Keratinocyte (primary cell): Measurements from ENCODE around the gene DPY19L3. TPM values are rescaled to one million over a fixed set of nuclear protein-coding genes. Genes with fewer than 3 reads are reported as not detected.
"Not testable (repeated sequence)": the region's sequence is repeated elsewhere in the genome, so short reads cannot be mapped to it uniquely, and the experiment has no call there.

Experiments used
- DNase-seq: peaks from one replicate; pipeline ENCODE4 v3.0.0-alpha.2; 2011; ENCODE audit warnings: low read depth, missing footprints, low spot score
- FAIRE-seq: peaks from 2 replicates; lab custom pipeline; 2011; peaks lifted over from hg19 to GRCh38; lab: Jason Lieb, UNC
- H2AFZ ChIP-seq: 2 replicates; pipeline ENCODE4 v1.6.0; 2012; ENCODE audit warnings: low read length, control low read depth, inconsistent platforms; ENCODE audit not compliant: control insufficient read depth
- H3K27ac ChIP-seq: 2 replicates; pipeline ENCODE4 v1.5.1; 2011; ENCODE audit warnings: low read length; ENCODE audit not compliant: control insufficient read depth, insufficient read depth
- H3K27me3 ChIP-seq: 3 replicates; pipeline ENCODE4 v1.6.0; 2011; ENCODE audit warnings: low read length; ENCODE audit not compliant: control insufficient read depth, insufficient read depth; ENCODE audit errors: extremely low read depth
- H3K36me3 ChIP-seq, 2 experiments: 2 replicates in 1 of 2; 3 replicates in 1 of 2; pipeline ENCODE4 v1.5.1; 2011; ENCODE audit warnings: low read length in 2 of 2, mild to moderate bottlenecking in 1 of 2; ENCODE audit not compliant: control insufficient read depth in 2 of 2, insufficient read depth in 2 of 2; ENCODE audit errors: extremely low read depth in 1 of 2
- H3K4me1 ChIP-seq: 3 replicates; pipeline ENCODE4 v1.5.1; 2011; ENCODE audit warnings: low read length; ENCODE audit not compliant: control insufficient read depth, insufficient read depth; ENCODE audit errors: extremely low read depth
- H3K4me2 ChIP-seq: 3 replicates; pipeline ENCODE4 v1.6.0; 2011; ENCODE audit warnings: low read depth, low read length; ENCODE audit not compliant: control insufficient read depth, insufficient read depth; ENCODE audit errors: extremely low read depth
- H3K4me3 ChIP-seq, 3 experiments: fragments of 200-600 bp in 1 of 3; sonication (generic) in 1 of 3; 2 replicates in 2 of 3; 3 replicates in 1 of 3; pipeline ENCODE4 v1.5.1; 2011 to 2016; ENCODE audit warnings: low read length in 3 of 3, mild to moderate bottlenecking in 3 of 3, control low read depth in 2 of 3, inconsistent platforms in 1 of 3, low read depth in 1 of 3, mixed read lengths in 1 of 3, mixed run types in 1 of 3, moderate library complexity in 1 of 3; ENCODE audit not compliant: control insufficient read depth in 2 of 3, insufficient read depth in 2 of 3; ENCODE audit errors: extremely low read depth in 1 of 3
- H3K79me2 ChIP-seq: 2 replicates; pipeline ENCODE4 v1.6.0; 2012; ENCODE audit warnings: low read length; ENCODE audit not compliant: control insufficient read depth, insufficient read depth
- H3K9ac ChIP-seq: 3 replicates; pipeline ENCODE4 v1.6.0; 2011; ENCODE audit warnings: low read length; ENCODE audit not compliant: control insufficient read depth, insufficient read depth; ENCODE audit errors: extremely low read depth
- H3K9me1 ChIP-seq: 3 replicates; pipeline ENCODE4 v1.6.0; 2011; ENCODE audit warnings: low read length; ENCODE audit not compliant: control insufficient read depth, insufficient read depth; ENCODE audit errors: extremely low read depth
- H3K9me3 ChIP-seq: 2 replicates; pipeline ENCODE4 v1.5.1; 2012; ENCODE audit warnings: low read depth, low read length; ENCODE audit not compliant: control insufficient read depth
- H4K20me1 ChIP-seq: 3 replicates; pipeline ENCODE4 v1.6.0; 2011; ENCODE audit warnings: low read length; ENCODE audit not compliant: control insufficient read depth, insufficient read depth; ENCODE audit errors: extremely low read depth
- CTCF ChIP-seq, 3 experiments: IDR thresholded peaks in 1 of 3; conservative IDR thresholded peaks in 1 of 3; optimal IDR thresholded peaks in 1 of 3; 2 replicates in 2 of 3; 3 replicates in 1 of 3; pipeline versions ENCODE3 to v1.5.1; 2011; ENCODE audit warnings: low read length in 3 of 3, mild to moderate bottlenecking in 3 of 3, moderate library complexity in 2 of 3, control low read depth in 1 of 3, inconsistent platforms in 1 of 3; ENCODE audit not compliant: insufficient read depth in 2 of 3; ENCODE audit errors: extremely low read depth in 1 of 3
- EZH2 ChIP-seq: IDR thresholded peaks from one replicate; pipeline ENCODE4 v1.6.1; 2012; ENCODE audit warnings: inconsistent platforms, mild to moderate bottlenecking, low read length, moderate library complexity
- dilution Hi-C: fragments of 300-500 bp; cut with MboI; formaldehyde crosslinking; loops from one replicate; pipeline ENCODE4 v1.7.0; 2020; ENCODE audit warnings: low sequenced_read_pairs; ENCODE audit not compliant: extremely low pct_ligation_motif_present
- polyA plus RNA-seq, 5 experiments: library from polyadenylated mRNA; depleted of rRNA in 3 of 5; stranded (reverse) in 3 of 5; stranded (forward) in 1 of 5; unstranded in 1 of 5; fragments of >200 nt; gene quantifications; 1 replicate in 1 of 5; 2 replicates in 3 of 5; 3 replicates in 1 of 5; pipeline versions ENCODE4 v1.2.1 to v1.2.3, GENCODE V29; 2011 to 2012; ENCODE audit warnings: missing spikeins in 2 of 5, low read depth in 1 of 5, low replicate concordance in 1 of 5

DPY19L3 gene
- polyA plus RNA-seq, 1 donor (not counting 4 experiments of a cell fraction or from before 2014, with no cell fraction given), result 10.0 TPM

DNA sequence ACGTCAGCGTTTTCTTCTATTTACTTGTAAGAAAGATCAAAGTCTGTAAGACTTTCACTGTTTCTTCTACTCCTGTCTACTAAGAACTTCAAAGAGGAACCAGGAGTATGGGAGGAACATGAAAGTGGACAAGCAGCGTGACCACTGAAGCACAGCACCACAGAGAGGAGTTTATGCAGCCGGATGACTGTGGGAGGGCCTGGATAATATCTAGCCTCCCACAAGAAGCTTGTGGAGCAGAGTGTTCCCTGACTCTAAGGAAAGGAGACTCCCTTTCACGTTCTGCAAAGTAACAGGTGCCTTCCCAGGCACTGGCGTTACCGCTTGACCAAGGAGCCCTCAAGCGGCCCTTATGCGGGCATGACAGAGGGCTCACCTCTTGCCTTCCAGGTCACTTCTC is 91.8 kb downstream of the DPY19L3 start:
- no peaks in the 10 kb centered on the region for H3K27me3 ChIP-seq
- no peaks in the 10 kb centered on the region for H3K9me1 ChIP-seq
- H3K27ac ChIP-seq, result no peak overlapping the region
- DNase-seq (no peak), FAIRE-seq (no peak)
- no peak overlapping the region for H3K4me3 ChIP-seq
- H3K4me2 ChIP-seq, result no peak overlapping the region
- no peaks in the 10 kb centered on the region for H3K79me2 ChIP-seq
- H4K20me1 ChIP-seq, result no peaks in the 10 kb centered on the region
- TF ChIP-seq EZH2 (no peak), CTCF (optimal IDR thresholded peaks at IDR 0.05 in 1 of 3, IDR thresholded peaks at IDR 0.05 in 1 of 3, conservative IDR thresholded peaks at IDR 0.05 in 1 of 3; ENCODE audit: extremely low read depth in 1 of 3, insufficient read depth in 2 of 3, low read length in 3 of 3) (no peak)
- H3K9me3 ChIP-seq, result no peaks in the 10 kb centered on the region
- H2AFZ ChIP-seq, result no peak overlapping the region
- no peak overlapping the region for H3K9ac ChIP-seq
- H3K36me3 ChIP-seq, result no peaks in the 10 kb centered on the region
- dilution Hi-C loops, result no loop called here
- H3K4me1 ChIP-seq, result no peaks in the 10 kb centered on the region

DNA sequence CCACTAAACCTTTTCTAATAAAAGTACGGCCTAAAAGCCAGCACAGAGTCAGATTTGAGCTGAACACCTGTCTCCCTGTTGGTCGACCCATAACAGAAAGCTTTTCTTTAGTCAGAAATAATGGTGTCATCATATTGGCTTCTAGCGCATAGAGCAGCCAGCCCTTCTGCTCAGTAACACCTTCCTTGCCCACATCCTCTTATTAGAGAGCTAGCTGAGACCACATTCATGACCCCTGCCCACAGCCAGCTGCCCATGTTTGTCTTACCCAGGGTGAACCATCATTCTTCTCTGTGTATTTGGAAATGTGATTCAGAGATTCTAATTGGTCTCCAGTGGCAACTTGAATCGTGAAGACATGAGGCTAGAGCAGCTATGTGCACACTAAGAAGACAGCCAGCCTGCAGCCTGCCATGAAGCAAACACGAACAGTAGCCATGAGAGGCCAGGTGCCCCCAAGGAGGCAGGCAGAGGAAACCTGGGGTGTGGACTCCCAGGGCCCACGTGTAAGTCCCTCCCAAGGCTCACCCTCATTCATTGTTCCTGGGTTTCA is 93.2 kb downstream of the DPY19L3 start:
- Histone ChIP-seq H2AFZ (no peak overlapping the region), H3K79me2 (no peaks in the 10 kb centered on the region), H3K9me1 (no peaks in the 10 kb centered on the region), H3K4me3 (no peak overlapping the region), H3K27me3 (no peaks in the 10 kb centered on the region), H3K4me2 (no peak overlapping the region), H4K20me1 (no peaks in the 10 kb centered on the region), H3K9ac (no peak overlapping the region), H3K27ac (no peak overlapping the region), H3K36me3 (no peaks in the 10 kb centered on the region), H3K4me1 (no peaks in the 10 kb centered on the region), H3K9me3 (no peaks in the 10 kb centered on the region)
- DNase-seq, result no peak
- TF ChIP-seq EZH2 (no peak), CTCF (optimal IDR thresholded peaks at IDR 0.05 in 1 of 3, IDR thresholded peaks at IDR 0.05 in 1 of 3, conservative IDR thresholded peaks at IDR 0.05 in 1 of 3; ENCODE audit: extremely low read depth in 1 of 3, insufficient read depth in 2 of 3, low read length in 3 of 3) (no peak)
- FAIRE-seq, result no peak
- dilution Hi-C loops, result no loop called here

- FAIRE-seq, H3K9me1 ChIP-seq, dilution Hi-C loops: not testable (repeated sequence)
Measured at GRCh38 chr19:32512498-32512897, 106.9 kb downstream of the DPY19L3 start.

More at GRCh38 chr19:32512498-32512897, 106.9 kb downstream of the DPY19L3 start:
- not testable (repeated sequence) for H3K36me3 ChIP-seq, H3K4me2 ChIP-seq, H2AFZ ChIP-seq, H3K4me1 ChIP-seq, H3K79me2 ChIP-seq, H3K4me3 ChIP-seq, H4K20me1 ChIP-seq, DNase-seq, H3K27me3 ChIP-seq, H3K9ac ChIP-seq, H3K9me3 ChIP-seq, H3K27ac ChIP-seq
